Endothelial cell of umbilical vein (primary cell): ENCODE results near the gene HOXA2. TPM values are rescaled to one million over a fixed set of nuclear protein-coding genes. Genes with fewer than 3 reads are reported as not detected.
A peak's percentile ranks its signal among the peaks of the same experiment; 100 is the strongest.

ENCODE experiments used
- BruUV-seq: library from RNA; stranded (reverse); fragments of 400-500 nt; replicated peaks from 2 replicates; lab custom pipeline; 2021; lab: Mats Ljungman, UMichigan
- CTCF ChIA-PET: fragments of 300-600, 350-600 bp; sonication (Branson Sonifier 250); formaldehyde crosslinking; loops from one replicate; lab custom pipeline; 2021; ENCODE audit warnings: antibody characterized with exemption, inconsistent platforms; lab: Charles Lee
- POLR2A ChIA-PET: fragments of 300-600, 350-600 bp; sonication (Branson Sonifier 250); formaldehyde crosslinking; loops from one replicate; lab custom pipeline; 2021; ENCODE audit warnings: antibody characterized with exemption, inconsistent platforms; lab: Charles Lee
- DNase-seq: peaks from one replicate; pipeline ENCODE4 v3.0.0-alpha.2; 2011; ENCODE audit warnings: low read depth, low spot score
- FAIRE-seq: peaks from 2 replicates; lab custom pipeline; 2011; peaks lifted over from hg19 to GRCh38; lab: Jason Lieb, UNC
- H2AFZ ChIP-seq: 2 replicates; pipeline ENCODE4 v1.6.0; 2012; ENCODE audit warnings: low read depth, low read length, control low read depth, inconsistent platforms
- H3K27ac ChIP-seq: 2 replicates; pipeline ENCODE4 v1.5.1; 2011; ENCODE audit warnings: low read depth, mild to moderate bottlenecking, control low read depth, low read length, moderate library complexity; ENCODE audit not compliant: insufficient read depth
- H3K27me3 ChIP-seq, 2 experiments: 2 replicates each; pipeline versions ENCODE4 v1.6.0 to v1.6.1; 2011; ENCODE audit warnings: low read length in 2 of 2, mixed read lengths in 1 of 2; ENCODE audit not compliant: control insufficient read depth in 2 of 2, insufficient read depth in 2 of 2
- H3K36me3 ChIP-seq, 2 experiments: 2 replicates in 1 of 2; 3 replicates in 1 of 2; pipeline ENCODE4 v1.5.1; 2011; ENCODE audit warnings: low read length in 2 of 2, mild to moderate bottlenecking in 1 of 2, moderate library complexity in 1 of 2; ENCODE audit not compliant: control insufficient read depth in 2 of 2, insufficient read depth in 2 of 2; ENCODE audit errors: extremely low read depth in 1 of 2
- H3K4me1 ChIP-seq: 3 replicates; pipeline ENCODE4 v1.5.1; 2011; ENCODE audit warnings: mild to moderate bottlenecking, low read length; ENCODE audit not compliant: control insufficient read depth, insufficient read depth; ENCODE audit errors: extremely low read depth
- H3K4me2 ChIP-seq: 2 replicates; pipeline ENCODE4 v1.6.1; 2011; ENCODE audit warnings: low read length, control low read depth, mixed read lengths; ENCODE audit not compliant: insufficient read depth
- H3K4me3 ChIP-seq, 3 experiments: fragments of 200-600 bp in 1 of 3; sonication (generic), shearing (Covaris generic) in 1 of 3; replicated peaks in 1 of 3; 2 replicates each; pipeline ENCODE4 v1.5.1; 2011 to 2016; ENCODE audit warnings: control low read depth in 3 of 3, low read length in 3 of 3, mild to moderate bottlenecking in 2 of 3, inconsistent platforms in 1 of 3, low read depth in 1 of 3, moderate library complexity in 1 of 3; ENCODE audit not compliant: insufficient read depth in 1 of 3
- H3K79me2 ChIP-seq: 2 replicates; pipeline ENCODE4 v1.6.0; 2012; ENCODE audit warnings: low read length, inconsistent platforms; ENCODE audit not compliant: control insufficient read depth, insufficient read depth
- H3K9ac ChIP-seq: replicated peaks from 2 replicates; pipeline ENCODE3; 2011; ENCODE audit warnings: low read length, control low read depth; ENCODE audit not compliant: insufficient read depth; ENCODE audit errors: extremely low read depth
- H3K9me1 ChIP-seq: replicated peaks from 3 replicates; pipeline ENCODE4 v1.6.0; 2011; ENCODE audit warnings: mild to moderate bottlenecking, low read length; ENCODE audit not compliant: control insufficient read depth, insufficient read depth; ENCODE audit errors: extremely low read depth
- H3K9me3 ChIP-seq: replicated peaks from 2 replicates; pipeline ENCODE4 v1.5.1; 2012; ENCODE audit warnings: low read length, inconsistent platforms; ENCODE audit not compliant: control insufficient read depth, insufficient read depth
- H4K20me1 ChIP-seq: replicated peaks from 2 replicates; pipeline ENCODE3; 2011; ENCODE audit warnings: mild to moderate bottlenecking, low read length; ENCODE audit not compliant: control insufficient read depth, insufficient read depth; ENCODE audit errors: extremely low read depth
- EZH2 ChIP-seq: IDR thresholded peaks from 2 replicates; pipeline ENCODE4 v1.6.1; 2012; ENCODE audit warnings: borderline replicate concordance, low read depth, mild to moderate bottlenecking, moderate library complexity, low read length, inconsistent platforms; ENCODE audit not compliant: severe bottlenecking
- GATA2 ChIP-seq: IDR thresholded peaks from 2 replicates; pipeline ENCODE4 v1.7.0; 2011; ENCODE audit warnings: low read depth, mild to moderate bottlenecking, moderate library complexity, mixed read lengths, low read length; ENCODE audit not compliant: insufficient read length, insufficient read depth
- JUN ChIP-seq: IDR thresholded peaks from 2 replicates; pipeline ENCODE4 v1.6.1; 2011; ENCODE audit warnings: borderline replicate concordance, low read depth; ENCODE audit not compliant: insufficient read length, insufficient read depth
- POLR2A ChIP-seq: IDR thresholded peaks from 2 replicates; pipeline ENCODE4 v1.6.1; 2012; ENCODE audit warnings: low read depth, mild to moderate bottlenecking, control low read depth, low read length
- dilution Hi-C: fragments of 300-500 bp; cut with MboI; formaldehyde crosslinking; loops from one replicate; pipeline ENCODE4 v1.15.0; 2019; ENCODE audit warnings: low sequenced_read_pairs; ENCODE audit not compliant: extremely low pct_ligation_motif_present
- intact Hi-C: fragments of 100-400 bp; cut with micrococcal nuclease; formaldehyde crosslinking; loops from one replicate; pipeline ENCODE4 v1.10.0; 2022
- polyA plus RNA-seq, 4 experiments: library from polyadenylated mRNA; depleted of rRNA in 3 of 4; stranded (reverse) in 3 of 4; unstranded in 1 of 4; fragments of >200 nt; gene quantifications; 2 replicates each; pipeline versions ENCODE4 v1.2.1 to v1.2.3, GENCODE V29; 2011 to 2012; ENCODE audit warnings: missing spikeins in 1 of 4
- total RNA-seq: library from RNA; stranded (reverse); gene quantifications from 2 replicates; pipeline ENCODE4 v1.2.3, GENCODE V29; 2021
- TF ChIP-seq, protein P1 (sequence below): IDR thresholded peaks from 2 replicates; pipeline ENCODE4 v1.6.1; 2011; ENCODE audit not compliant: insufficient read depth, insufficient read length
- TF ChIP-seq, protein P2 (sequence below), 2 donors: IDR thresholded peaks; 1 replicate in 1 of 2; 2 replicates in 1 of 2; pipeline ENCODE4 v1.5.1; 2011; ENCODE audit warnings: low read length in 2 of 2, mild to moderate bottlenecking in 2 of 2, moderate library complexity in 2 of 2, control low read depth in 1 of 2, inconsistent platforms in 1 of 2, low read depth in 1 of 2; ENCODE audit not compliant: insufficient read depth in 1 of 2; ENCODE audit errors: extremely low read depth in 1 of 2

The HOXA2 gene
- total and polyA plus RNA-seq, 2 donors (not counting 3 experiments of a cell fraction or from before 2014, with no cell fraction given), result 1.6 to 2.3 TPM

DNA sequence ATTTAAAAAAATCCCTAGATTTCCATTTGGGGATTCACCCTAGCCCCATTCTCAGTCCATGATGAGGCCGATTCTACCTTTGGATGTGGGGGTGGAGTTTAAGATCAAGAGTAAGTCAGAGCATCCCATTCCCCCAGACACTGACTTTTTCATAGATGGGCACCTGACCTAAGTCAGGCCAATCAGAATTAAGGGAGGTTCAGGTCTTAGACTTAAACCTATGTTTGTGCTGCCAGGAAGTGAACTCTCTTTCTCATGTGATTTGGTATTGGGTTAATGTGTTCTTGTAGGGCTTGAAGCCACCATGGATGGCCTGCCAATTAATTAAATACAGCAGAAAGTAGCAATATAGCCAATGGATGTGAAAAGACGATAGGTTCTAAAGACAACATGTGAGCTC is 36.8 kb downstream of the HOXA2 start:
- no peaks in the 10 kb centered on the region for H4K20me1 ChIP-seq
- ChIA-PET CTCF (interaction anchor here (0.7 to 2.1 kb wide), 5 partner anchors 16 to 208 kb away, joined by 3 to 5 read pairs (median 3); no protein-coding TSS in a partner anchor), POLR2A (interaction anchor here (0.6 kb wide), 1 partner anchor 9 kb away, joined by 3 read pairs; no protein-coding TSS in a partner anchor)
- dilution Hi-C loops (no loop called here), intact Hi-C loops (loop anchor here (2.0 kb wide), 1 partner anchor 29 kb away; the partner anchor contains the start of gene HOXA1)
- FAIRE-seq (peak; percentile 35), DNase-seq (no peak)
- no peak overlapping the region for H3K4me2 ChIP-seq
- H3K9me1 ChIP-seq, result no peaks in the 10 kb centered on the region
- no peaks in the 10 kb centered on the region for H3K27me3 ChIP-seq
- no peak overlapping the region for H3K27ac ChIP-seq
- H3K36me3 ChIP-seq, result no peaks in the 10 kb centered on the region
- H3K4me3 ChIP-seq, result no peak overlapping the region
- no TSS peak for BruUV-seq
- no peaks in the 10 kb centered on the region for H3K9me3 ChIP-seq
- peaks cover 5% of the 10 kb centered on the region for H3K4me1 ChIP-seq
- TF ChIP-seq EZH2, result no peak
- TF ChIP-seq, protein P1, sequence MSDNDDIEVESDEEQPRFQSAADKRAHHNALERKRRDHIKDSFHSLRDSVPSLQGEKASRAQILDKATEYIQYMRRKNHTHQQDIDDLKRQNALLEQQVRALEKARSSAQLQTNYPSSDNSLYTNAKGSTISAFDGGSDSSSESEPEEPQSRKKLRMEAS, result no peak
- TF ChIP-seq POLR2A, result no peak
- TF ChIP-seq, protein P2, sequence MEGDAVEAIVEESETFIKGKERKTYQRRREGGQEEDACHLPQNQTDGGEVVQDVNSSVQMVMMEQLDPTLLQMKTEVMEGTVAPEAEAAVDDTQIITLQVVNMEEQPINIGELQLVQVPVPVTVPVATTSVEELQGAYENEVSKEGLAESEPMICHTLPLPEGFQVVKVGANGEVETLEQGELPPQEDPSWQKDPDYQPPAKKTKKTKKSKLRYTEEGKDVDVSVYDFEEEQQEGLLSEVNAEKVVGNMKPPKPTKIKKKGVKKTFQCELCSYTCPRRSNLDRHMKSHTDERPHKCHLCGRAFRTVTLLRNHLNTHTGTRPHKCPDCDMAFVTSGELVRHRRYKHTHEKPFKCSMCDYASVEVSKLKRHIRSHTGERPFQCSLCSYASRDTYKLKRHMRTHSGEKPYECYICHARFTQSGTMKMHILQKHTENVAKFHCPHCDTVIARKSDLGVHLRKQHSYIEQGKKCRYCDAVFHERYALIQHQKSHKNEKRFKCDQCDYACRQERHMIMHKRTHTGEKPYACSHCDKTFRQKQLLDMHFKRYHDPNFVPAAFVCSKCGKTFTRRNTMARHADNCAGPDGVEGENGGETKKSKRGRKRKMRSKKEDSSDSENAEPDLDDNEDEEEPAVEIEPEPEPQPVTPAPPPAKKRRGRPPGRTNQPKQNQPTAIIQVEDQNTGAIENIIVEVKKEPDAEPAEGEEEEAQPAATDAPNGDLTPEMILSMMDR (IDR thresholded peaks at IDR 0.05; ENCODE audit: extremely low read depth in 1 of 2, insufficient read depth in 1 of 2, low read depth in 1 of 2, low read length in 2 of 2), result no peak
- TF ChIP-seq JUN, result no peak
- no peak for TF ChIP-seq GATA2
- H2AFZ ChIP-seq, result no peak overlapping the region
- no peak overlapping the region for H3K9ac ChIP-seq
- no peaks in the 10 kb centered on the region for H3K79me2 ChIP-seq
